H1 (cell line): ENCODE measurements around the gene SCAPER. TPM values are rescaled to one million over a fixed set of nuclear protein-coding genes. Genes with fewer than 3 reads are reported as not detected.

Source experiments
- POU5F1 ChIP-seq: IDR thresholded peaks from 2 replicates; pipeline ENCODE4 v1.6.1; 2011; ENCODE audit warnings: low read depth, mild to moderate bottlenecking, low read length, moderate library complexity
- SIN3A ChIP-seq, 2 experiments: IDR thresholded peaks in 1 of 2; conservative IDR thresholded peaks in 1 of 2; 2 replicates each; pipeline ENCODE4 v1.6.1; 2011 to 2012; ENCODE audit warnings: low read length in 2 of 2, improper control_type of control experiment in 1 of 2, low read depth in 1 of 2, mild to moderate bottlenecking in 1 of 2
- SIRT6 ChIP-seq: IDR thresholded peaks from one replicate; pipeline ENCODE4 v1.7.1; 2012; ENCODE audit warnings: low read length, inconsistent platforms
- TAF1 ChIP-seq: IDR thresholded peaks from 2 replicates; pipeline ENCODE4 v1.6.1; 2011; ENCODE audit warnings: mild to moderate bottlenecking, low read depth, low read length
- TCF12 ChIP-seq: IDR thresholded peaks from 2 replicates; pipeline ENCODE4 v1.6.1; 2011; ENCODE audit warnings: low read depth, mild to moderate bottlenecking, low read length
- polyA plus RNA-seq, 7 experiments: library from polyadenylated mRNA; depleted of rRNA in 3 of 7; stranded (reverse) in 5 of 7; unstranded in 2 of 7; fragments of >200 nt in 5 of 7; fragments of 200-250 nt in 2 of 7; gene quantifications; 1 replicate in 5 of 7; 2 replicates in 1 of 7; 4 replicates in 1 of 7; pipeline versions ENCODE4 v1.2.1 to v1.2.3, GENCODE V29; 2011 to 2013; ENCODE audit warnings: missing spikeins in 2 of 7, mixed read lengths in 2 of 7
- total RNA-seq: library from RNA; stranded (reverse); fragmentation: NEBNext Ultra II Directional; extraction: Animal tissue kit (Norgen Biotek cat#: 25700); gene quantifications from 2 replicates; pipeline ENCODE4 v1.2.1, GENCODE V29; 2021
- TF ChIP-seq, protein P1 (sequence below): IDR thresholded peaks from 2 replicates; pipeline ENCODE4 v1.6.1; 2012; ENCODE audit warnings: low read length, inconsistent platforms
- TF ChIP-seq, protein P2 (sequence below): fragments of 300-600 bp; sonication (generic); IDR thresholded peaks from 2 replicates; pipeline ENCODE4 v1.7.1; 2012; ENCODE audit warnings: low read length, moderate library complexity, mild to moderate bottlenecking, inconsistent platforms; ENCODE audit not compliant: insufficient replicate concordance

SCAPER gene
- total and polyA plus RNA-seq, 2 of the 8 experiments (the other 6 are each of a cell fraction or from before 2014, with no cell fraction given): 1.6 to 6.8 TPM

DNA sequence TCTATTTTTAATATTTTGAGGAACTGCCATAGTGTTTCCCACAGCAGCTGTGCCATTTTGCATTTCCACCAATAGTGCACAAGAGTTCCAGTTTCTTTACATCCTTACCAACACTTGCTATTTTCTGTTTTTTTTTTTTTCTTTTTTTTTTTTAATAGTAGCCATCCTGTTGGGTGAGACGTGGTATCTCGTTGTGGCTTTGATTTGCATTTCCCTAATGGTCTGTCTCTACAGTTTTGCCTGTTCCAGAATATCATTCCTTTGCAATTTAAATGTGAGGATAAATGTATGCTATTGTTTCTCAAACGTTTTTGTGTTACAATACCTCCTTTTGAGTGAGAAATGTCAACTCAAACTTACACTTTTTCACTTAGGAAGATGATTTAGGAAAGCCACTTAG, 48.8 kb upstream of the SCAPER start (continued):
- TF ChIP-seq TAF1: no peak
- TF ChIP-seq, protein P1, sequence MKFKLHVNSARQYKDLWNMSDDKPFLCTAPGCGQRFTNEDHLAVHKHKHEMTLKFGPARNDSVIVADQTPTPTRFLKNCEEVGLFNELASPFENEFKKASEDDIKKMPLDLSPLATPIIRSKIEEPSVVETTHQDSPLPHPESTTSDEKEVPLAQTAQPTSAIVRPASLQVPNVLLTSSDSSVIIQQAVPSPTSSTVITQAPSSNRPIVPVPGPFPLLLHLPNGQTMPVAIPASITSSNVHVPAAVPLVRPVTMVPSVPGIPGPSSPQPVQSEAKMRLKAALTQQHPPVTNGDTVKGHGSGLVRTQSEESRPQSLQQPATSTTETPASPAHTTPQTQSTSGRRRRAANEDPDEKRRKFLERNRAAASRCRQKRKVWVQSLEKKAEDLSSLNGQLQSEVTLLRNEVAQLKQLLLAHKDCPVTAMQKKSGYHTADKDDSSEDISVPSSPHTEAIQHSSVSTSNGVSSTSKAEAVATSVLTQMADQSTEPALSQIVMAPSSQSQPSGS: no peak
- TF ChIP-seq SIRT6: no peak
- TF ChIP-seq TCF12: no peak
- TF ChIP-seq, protein P2, sequence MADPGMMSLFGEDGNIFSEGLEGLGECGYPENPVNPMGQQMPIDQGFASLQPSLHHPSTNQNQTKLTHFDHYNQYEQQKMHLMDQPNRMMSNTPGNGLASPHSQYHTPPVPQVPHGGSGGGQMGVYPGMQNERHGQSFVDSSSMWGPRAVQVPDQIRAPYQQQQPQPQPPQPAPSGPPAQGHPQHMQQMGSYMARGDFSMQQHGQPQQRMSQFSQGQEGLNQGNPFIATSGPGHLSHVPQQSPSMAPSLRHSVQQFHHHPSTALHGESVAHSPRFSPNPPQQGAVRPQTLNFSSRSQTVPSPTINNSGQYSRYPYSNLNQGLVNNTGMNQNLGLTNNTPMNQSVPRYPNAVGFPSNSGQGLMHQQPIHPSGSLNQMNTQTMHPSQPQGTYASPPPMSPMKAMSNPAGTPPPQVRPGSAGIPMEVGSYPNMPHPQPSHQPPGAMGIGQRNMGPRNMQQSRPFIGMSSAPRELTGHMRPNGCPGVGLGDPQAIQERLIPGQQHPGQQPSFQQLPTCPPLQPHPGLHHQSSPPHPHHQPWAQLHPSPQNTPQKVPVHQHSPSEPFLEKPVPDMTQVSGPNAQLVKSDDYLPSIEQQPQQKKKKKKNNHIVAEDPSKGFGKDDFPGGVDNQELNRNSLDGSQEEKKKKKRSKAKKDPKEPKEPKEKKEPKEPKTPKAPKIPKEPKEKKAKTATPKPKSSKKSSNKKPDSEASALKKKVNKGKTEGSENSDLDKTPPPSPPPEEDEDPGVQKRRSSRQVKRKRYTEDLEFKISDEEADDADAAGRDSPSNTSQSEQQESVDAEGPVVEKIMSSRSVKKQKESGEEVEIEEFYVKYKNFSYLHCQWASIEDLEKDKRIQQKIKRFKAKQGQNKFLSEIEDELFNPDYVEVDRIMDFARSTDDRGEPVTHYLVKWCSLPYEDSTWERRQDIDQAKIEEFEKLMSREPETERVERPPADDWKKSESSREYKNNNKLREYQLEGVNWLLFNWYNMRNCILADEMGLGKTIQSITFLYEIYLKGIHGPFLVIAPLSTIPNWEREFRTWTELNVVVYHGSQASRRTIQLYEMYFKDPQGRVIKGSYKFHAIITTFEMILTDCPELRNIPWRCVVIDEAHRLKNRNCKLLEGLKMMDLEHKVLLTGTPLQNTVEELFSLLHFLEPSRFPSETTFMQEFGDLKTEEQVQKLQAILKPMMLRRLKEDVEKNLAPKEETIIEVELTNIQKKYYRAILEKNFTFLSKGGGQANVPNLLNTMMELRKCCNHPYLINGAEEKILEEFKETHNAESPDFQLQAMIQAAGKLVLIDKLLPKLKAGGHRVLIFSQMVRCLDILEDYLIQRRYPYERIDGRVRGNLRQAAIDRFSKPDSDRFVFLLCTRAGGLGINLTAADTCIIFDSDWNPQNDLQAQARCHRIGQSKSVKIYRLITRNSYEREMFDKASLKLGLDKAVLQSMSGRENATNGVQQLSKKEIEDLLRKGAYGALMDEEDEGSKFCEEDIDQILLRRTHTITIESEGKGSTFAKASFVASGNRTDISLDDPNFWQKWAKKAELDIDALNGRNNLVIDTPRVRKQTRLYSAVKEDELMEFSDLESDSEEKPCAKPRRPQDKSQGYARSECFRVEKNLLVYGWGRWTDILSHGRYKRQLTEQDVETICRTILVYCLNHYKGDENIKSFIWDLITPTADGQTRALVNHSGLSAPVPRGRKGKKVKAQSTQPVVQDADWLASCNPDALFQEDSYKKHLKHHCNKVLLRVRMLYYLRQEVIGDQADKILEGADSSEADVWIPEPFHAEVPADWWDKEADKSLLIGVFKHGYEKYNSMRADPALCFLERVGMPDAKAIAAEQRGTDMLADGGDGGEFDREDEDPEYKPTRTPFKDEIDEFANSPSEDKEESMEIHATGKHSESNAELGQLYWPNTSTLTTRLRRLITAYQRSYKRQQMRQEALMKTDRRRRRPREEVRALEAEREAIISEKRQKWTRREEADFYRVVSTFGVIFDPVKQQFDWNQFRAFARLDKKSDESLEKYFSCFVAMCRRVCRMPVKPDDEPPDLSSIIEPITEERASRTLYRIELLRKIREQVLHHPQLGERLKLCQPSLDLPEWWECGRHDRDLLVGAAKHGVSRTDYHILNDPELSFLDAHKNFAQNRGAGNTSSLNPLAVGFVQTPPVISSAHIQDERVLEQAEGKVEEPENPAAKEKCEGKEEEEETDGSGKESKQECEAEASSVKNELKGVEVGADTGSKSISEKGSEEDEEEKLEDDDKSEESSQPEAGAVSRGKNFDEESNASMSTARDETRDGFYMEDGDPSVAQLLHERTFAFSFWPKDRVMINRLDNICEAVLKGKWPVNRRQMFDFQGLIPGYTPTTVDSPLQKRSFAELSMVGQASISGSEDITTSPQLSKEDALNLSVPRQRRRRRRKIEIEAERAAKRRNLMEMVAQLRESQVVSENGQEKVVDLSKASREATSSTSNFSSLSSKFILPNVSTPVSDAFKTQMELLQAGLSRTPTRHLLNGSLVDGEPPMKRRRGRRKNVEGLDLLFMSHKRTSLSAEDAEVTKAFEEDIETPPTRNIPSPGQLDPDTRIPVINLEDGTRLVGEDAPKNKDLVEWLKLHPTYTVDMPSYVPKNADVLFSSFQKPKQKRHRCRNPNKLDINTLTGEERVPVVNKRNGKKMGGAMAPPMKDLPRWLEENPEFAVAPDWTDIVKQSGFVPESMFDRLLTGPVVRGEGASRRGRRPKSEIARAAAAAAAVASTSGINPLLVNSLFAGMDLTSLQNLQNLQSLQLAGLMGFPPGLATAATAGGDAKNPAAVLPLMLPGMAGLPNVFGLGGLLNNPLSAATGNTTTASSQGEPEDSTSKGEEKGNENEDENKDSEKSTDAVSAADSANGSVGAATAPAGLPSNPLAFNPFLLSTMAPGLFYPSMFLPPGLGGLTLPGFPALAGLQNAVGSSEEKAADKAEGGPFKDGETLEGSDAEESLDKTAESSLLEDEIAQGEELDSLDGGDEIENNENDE: no peak
- no peak for TF ChIP-seq POU5F1
- no peak for TF ChIP-seq SIN3A (conservative IDR thresholded peaks at IDR 0.05 in 1 of 2, IDR thresholded peaks at IDR 0.05 in 1 of 2; ENCODE audit: low read depth in 1 of 2, low read length in 2 of 2)
